CD4-positive, alpha-beta T cell treated with Interleukin-21 for 1 hour (primary cell): ENCODE measurements around the gene ZNF383.
"Not testable (repeated sequence)": the region's sequence is repeated elsewhere in the genome, so short reads cannot be mapped to it uniquely, and the experiment has no call there.

Source experiments
- DNase-seq: peaks from one replicate; pipeline ENCODE4 v3.0.0-alpha.2; 2020

ZNF383 gene

GRCh38 chr19:37217775-37218591, at the start of gene ZNF383:
Gene ZNF383 (plus strand): TSS chr19:37218214. CDS start chr19:37230454, 12,240 bp downstream.
- peak; percentile 87 for DNase-seq

- peak; percentile 96 for DNase-seq
Observed at GRCh38 chr19:37172368-37173366, 45.3 kb upstream of the ZNF383 start, which contains the start of gene ZNF585A. Gene ZNF585A (minus strand): TSS chr19:37172695. CDS start chr19:37169910, 2,785 bp downstream.

- not testable (repeated sequence) for DNase-seq
Observed at GRCh38 chr19:37186071-37186470, 31.9 kb upstream of the ZNF383 start.

- DNase-seq, result not testable (repeated sequence)
Observed at GRCh38 chr19:37195248-37195647, 22.8 kb upstream of the ZNF383 start.

- not testable (repeated sequence) for DNase-seq
Observed at GRCh38 chr19:37197115-37197514, 20.9 kb upstream of the ZNF383 start.

DNA sequence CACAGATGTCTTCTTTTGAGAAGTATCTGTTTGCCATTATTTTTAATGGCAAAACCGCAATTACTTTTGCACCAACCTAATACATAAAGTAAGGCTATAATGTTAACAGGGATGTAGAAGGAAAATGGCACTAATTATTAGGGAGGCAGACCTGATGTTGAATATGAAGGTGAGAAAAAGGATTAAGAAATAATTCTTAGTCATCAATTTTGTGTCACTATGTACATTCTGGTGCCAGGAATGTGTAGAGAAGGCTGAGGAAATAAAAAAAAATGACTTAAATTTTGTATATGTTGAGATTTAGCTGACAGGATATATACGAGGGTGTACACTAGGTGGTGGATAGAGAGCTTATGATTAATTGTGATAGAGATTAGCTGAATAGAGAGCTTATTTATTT, 20.2 kb upstream of the ZNF383 start:
- no peak for DNase-seq

- DNase-seq, result no peak
Observed at GRCh38 chr19:37217480-37217774, 587 bp upstream of the ZNF383 start.

DNA sequence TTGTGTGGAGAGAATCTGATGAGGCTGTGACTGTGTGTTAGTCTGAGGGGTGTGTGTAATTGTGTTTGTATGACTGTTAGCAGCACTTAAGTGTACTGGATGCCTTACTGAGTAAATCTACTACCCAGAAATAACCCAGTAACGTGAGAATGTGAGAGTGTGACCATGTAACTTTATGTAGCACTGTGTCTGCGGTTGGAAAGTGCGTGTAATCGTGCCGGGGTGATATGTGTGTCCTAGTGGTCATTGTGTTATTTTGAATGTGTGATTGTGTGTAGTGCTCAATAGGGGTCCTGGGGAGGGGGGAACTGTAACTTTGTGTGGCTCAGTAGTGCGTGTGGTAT, 550 bp downstream of the ZNF383 start:
- DNase-seq, result no peak

DNA sequence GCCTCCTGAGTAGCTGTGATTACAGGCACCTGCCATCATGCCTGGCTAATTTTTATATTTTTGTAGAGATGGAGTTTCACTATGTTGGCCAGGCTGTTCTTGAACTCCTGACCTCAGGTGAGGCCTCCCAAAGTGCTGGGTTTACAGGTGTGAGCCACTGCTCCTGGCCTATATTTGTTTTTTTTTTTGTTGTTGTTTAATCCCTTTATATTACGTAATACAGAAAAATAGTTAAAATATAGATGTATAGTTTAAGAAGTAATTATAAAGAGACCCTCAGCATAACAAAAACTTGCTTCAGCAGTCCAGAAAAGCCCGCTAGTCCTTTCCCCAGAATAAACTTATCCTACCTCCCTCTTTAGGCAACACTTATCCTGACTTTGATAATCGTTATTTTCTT, 2.4 kb downstream of the ZNF383 start:
- no peak for DNase-seq

DNA sequence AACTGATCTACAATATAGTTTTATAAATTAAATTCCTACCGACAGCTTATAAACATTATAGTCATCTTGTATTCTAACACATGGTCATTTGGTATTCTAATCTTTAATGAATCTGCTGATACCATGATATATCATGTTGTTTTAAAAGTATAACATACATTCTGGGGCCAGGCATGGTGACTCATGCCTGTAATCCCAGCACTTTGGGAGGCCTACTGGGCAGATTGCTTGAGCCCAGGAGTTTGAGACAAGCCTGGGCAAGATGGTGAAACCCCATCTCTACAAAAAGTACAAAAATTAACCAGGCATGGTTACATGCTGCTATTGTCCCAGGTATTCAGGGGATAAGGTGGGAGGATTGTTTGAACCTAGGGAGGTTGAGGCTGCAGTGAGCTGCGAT, 3.1 kb downstream of the ZNF383 start:
- no peak for DNase-seq

- no peak for DNase-seq
Observed at GRCh38 chr19:37226248-37226647, 8.2 kb downstream of the ZNF383 start.

DNA sequence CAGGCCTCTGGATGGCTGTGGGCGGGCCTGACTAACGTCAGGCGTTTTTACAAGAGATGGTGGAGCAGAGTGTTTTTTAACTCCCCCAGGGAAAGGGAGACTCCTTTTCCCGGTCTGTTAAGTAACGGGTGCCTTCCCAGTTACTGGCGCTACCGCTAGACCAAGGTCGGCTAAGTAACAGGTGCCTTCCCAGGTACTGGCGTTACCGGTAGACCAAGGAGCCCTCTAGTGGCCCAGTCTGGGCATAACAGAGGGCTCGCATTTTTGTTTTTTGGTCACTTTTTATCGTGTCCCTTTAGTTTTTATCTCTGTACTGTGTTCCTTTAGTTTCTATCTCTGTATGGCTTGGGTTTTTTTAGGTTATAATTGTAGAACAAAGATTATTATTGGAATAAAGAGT, 10.0 kb downstream of the ZNF383 start:
- DNase-seq, result peak; percentile 49

- no peak for DNase-seq
Observed at GRCh38 chr19:37243206-37243632, 25.2 kb downstream of the ZNF383 start.

DNA sequence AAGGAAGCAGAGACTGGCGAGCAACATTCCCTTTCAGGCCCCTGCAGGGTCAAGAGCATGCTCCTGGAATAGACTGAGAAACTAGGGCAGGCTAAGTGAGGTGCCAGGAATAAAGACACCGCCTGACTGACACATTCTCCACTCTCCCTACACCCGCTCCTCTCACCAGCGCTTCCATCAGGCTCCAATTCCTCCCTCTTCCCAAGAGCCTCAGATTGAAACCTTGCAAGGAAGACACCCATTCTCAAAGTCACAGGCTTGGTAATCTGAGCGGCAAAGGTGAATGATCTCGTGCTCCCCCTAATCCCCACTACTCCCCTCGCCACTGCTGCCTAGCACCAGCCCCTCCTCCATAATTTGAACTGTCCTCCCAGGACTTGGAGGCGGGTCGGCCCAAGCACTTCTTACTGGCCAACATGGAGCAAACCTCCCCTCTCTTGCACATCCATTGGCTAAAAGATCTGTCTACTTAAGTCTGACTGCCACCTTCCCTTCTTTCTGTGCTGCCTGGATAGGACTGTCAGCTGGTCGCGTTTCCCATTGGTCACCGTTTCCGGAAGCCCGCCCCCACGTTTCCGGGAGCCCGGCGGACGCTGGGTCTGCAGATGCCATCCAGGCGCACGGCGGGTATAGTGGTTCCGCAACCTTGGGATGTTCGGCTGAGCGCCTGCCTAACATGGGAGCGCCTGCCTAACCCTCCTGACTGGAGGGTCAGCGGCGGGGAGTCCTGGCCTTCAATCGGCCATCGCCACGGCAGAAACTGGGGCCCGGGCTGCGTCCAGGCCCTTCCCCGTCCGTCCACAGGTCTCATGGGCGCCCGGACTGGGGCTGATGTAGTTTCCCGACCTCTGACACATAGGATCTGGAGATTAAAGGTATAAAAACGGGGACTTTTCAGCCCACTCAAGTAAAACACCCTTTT, 33.6 kb downstream of the ZNF383 start:
- DNase-seq, result peak; percentile 59

DNA sequence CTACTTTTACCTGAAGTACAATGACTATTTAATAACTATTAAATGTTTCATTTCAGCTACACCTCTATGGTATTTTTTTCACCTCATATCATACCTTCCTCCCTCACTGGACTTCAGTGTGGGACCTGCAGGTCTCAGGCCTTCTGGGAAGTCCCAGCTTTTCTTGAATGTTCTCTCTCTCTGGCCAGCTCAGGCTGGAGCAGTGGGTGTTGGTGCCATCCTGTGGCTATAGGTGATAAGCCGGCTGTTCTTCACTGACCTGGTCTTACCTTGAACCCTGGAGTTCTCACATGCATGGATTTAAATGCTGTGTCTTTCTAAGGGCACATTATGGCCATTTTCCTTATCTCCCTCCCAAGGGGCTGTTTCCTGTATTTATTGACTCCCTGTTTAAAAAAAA, 45.0 kb downstream of the ZNF383 start:
- DNase-seq, result not testable (repeated sequence)

DNA sequence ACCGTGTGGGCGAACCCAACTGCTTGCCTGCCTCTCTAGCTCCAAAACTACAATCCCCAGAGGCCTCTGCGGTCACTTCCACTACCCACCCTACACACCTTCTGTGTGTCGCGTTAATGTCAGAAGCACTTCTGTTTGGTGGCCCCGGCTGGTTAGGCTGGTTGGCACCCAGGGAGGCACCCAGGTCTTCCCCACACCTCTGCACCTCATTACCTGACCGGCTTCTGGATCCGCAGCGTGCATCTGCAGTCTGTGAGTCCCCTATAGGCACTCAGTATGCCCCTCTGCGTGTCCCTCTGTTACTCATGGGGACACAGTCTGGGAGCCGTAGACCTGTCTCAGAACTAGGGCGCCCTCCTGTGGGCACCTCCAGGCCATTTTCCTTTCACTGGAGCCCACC, 49.0 kb downstream of the ZNF383 start:
- not testable (repeated sequence) for DNase-seq

DNA sequence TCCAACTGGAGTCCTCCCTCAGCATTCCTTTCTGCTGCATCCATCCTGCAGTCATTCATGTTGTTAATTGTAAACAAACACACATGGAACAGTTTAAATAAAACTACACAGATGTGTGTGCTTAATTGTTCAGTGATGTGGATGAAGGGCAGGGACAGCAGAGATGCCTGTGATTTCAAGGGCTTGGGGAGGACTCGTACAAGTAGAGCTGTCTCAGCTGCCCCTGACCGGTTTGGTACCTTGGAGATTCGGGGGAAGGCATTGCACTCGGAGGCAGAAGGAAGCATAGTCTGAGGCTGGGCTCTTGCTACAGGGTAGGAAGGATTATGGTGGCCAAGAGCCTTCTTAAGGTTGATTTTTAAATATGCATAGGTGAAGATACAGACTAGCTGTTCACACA, 49.7 kb downstream of the ZNF383 start:
- DNase-seq, result not testable (repeated sequence)

DNA sequence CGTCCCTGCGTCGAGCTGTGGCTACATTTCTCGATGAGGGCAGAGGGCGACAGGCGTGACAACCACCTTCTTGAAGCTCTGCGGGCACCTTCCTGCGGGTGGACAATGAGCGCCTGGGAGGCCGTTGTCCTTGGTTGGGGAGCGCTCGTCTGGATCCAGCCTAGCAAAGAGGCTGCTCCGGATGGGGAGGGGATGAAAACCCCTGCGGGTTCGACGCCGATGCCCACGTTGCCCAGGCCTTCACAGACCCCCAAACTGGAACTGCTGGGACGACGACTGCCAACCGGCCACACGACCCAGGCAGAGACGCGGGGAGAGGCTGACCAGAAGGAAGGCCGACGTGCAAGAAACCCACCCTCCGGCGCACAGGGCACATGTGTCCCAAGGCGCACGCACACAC, 62.6 kb downstream of the ZNF383 start:
- not testable (repeated sequence) for DNase-seq

GRCh38 chr19:37284020-37284419, 66.0 kb downstream of the ZNF383 start:
- DNase-seq, result not testable (repeated sequence)

DNA sequence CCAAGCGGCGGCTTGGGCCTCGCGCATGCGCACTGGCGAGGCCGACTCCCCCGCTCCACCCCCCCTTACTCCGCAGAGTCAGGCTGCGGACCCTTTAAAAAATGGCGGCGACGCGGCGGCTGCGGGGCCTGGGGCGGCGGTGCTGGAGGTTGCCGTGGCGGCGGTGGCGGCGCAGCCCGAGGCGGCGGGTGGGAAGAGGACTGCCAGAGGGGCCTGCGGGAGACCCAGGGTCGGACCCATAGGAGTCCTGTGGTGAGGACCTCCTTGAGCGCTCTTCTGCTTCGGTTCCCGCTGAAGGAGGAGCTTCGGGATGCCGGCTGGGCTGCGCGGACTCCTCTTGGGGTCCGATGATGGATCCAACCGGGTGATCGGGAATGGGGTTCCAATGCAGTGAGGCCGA, 71.2 kb downstream of the ZNF383 start:
- DNase-seq, result not testable (repeated sequence)

GRCh38 chr19:37292998-37293939, 75.3 kb downstream of the ZNF383 start:
- DNase-seq, result not testable (repeated sequence)
